ENCODE results near the gene CHTF8. TPM values are rescaled to one million over a fixed set of nuclear protein-coding genes. Genes with fewer than 3 reads are reported as not detected.

The CHTF8 gene
- total RNA-seq, 2 donors from 2014 or later, result 52.9 to 56.7 TPM

Other genes starting within 250 kb of the CHTF8 start
- gene HAS3, start 26.9 kb downstream of the CHTF8 start, total RNA-seq, result under 1 TPM; 0.44 TPM
- 10 to 100 TPM; 26.6 to 32.9 TPM for gene UTP4, start 61 bp upstream of the CHTF8 start, total RNA-seq
- gene SNTB2, start 54.6 kb upstream of the CHTF8 start, total RNA-seq, result 10 to 100 TPM; 22.7 to 27.8 TPM
- 10 to 100 TPM; 22.4 to 30.0 TPM for gene VPS4A, start 178.8 kb upstream of the CHTF8 start, total RNA-seq
- gene PDF, start 198.0 kb upstream of the CHTF8 start, total RNA-seq, result 1 to 10 TPM; 6.2 to 9.4 TPM
- gene COG8, start 207.0 kb upstream of the CHTF8 start, total RNA-seq, result 10 to 100 TPM; 20.5 to 21.9 TPM
- 10 to 100 TPM in 1 of 2 donors, 1 to 10 TPM in 1; 9.1 to 20.8 TPM for gene NIP7, start 207.2 kb upstream of the CHTF8 start, total RNA-seq
- gene TMED6, start 219.2 kb upstream of the CHTF8 start, total RNA-seq, result under 1 TPM in 1 of 2 donors, not detected in 1; 0.37 TPM